GM21447 (cell line): ENCODE results near the gene HCAR2.
"Not testable (repeated sequence)": the region's sequence is repeated elsewhere in the genome, so short reads cannot be mapped to it uniquely, and the experiment has no call there.

Experiments used
- ATAC-seq: cut with Tn5 transposase; IDR thresholded peaks from one replicate; pipeline ENCODE4 v1.9.1; 2021; ENCODE audit not compliant: unreplicated experiment

HCAR2 gene

DNA sequence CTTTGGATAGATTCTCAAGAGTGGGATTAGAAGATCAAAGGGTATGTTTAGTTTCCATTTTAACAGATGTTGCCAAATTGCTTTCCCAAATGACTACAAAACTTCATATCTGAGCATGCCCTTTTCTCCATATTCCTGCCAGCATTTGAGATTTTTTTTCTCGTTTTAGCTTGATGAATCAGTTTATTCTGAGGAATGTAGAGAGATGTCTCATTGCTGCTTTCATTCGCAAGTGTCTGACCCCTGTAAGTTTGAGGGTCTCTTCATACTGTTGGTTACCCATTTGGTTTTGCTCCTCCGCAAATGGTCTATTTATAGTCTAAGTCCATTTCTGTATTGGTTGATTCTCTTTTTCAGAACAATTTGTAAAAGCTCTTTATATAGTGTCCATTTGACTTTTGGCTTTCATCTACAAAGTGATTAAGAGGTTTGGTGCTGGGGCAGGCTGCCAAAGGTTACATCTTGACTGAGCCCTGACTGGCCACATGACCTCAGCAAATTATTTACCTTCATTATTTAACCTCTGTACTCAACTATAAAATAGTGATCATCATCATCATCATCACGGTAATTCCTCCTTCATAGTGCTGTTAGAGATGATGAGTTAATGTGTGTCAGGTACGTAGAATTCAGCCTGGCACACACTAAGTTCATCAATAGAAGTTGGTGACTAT lies 33.6 kb downstream of the HCAR2 start:
- no peak for ATAC-seq

DNA sequence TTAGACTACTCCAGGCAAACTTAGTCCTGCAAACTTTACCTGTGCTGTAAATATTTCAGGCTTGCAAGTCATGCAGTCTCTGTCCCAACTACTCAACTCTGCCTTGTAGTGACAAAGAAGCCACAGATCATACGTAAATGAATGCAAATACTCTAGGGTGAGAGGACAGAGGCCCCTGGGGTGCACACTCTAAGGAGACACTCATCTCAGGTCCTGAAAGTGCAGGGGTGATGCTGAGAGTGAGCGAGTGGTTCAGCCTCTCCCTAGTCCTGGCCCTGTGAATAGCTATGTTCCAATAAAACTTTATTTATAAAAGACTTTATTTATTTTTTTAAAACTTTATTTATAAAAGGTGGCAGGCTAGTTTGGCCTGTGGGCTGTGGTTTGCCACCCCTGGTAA lies 34.9 kb downstream of the HCAR2 start:
- no peak for ATAC-seq

DNA sequence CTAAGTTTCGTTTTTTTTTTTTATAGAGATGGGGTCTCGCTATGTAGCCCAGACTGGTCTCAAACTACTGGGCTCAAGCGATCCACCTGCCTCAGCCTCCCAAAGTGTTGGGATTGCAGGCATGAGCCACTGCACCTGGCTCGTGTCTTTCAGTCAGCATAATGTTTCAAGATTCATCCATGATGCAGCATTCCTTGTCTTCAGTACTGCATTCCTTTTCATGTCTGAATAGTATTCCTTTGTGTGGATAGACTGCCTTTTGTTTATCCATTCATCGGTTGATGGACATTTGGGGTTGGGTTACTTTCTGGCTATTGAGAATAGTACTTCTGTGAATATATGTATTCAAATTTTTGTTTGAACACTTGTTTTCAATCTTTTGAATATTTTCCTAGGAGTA lies 37.4 kb downstream of the HCAR2 start:
- ATAC-seq = no peak

DNA sequence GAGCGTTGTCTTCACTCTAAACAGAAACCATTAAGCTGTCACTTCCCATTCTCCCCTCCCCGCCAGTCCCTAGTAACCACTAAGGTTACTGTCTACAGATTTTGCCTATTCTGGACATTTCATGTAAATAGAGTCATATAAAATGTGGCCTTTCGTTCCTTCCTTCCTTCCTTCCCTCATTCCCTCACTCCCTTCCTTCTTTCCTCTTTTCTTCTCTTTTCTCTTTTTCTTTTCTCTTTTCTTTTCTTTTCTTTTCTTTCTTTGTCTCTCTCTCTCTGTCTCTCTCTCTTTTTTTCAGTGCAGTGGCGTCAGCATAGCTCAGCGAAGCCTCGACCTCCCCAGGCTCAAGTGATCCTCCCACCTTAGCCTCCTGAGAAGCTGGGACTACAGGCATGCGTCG lies 37.8 kb downstream of the HCAR2 start:
- no peak for ATAC-seq

DNA sequence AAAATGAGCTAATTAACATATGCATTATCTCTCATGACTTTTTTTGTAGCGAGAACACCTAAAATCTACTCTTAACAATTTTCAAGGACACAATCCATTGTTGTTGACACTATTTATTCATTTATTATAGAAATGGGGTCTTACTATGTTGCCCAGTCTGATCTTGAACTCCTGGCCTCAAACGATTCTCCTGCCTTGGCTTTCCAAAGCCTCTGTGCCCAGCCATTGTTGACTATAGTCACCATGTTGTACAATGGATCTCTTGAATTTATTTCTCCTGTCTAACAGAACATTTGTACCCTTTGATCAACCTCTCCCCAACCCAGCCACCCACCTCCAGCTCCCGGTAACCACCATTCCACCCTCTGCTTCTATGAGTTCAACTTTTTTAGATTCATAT lies 41.2 kb downstream of the HCAR2 start:
- ATAC-seq = no peak

DNA sequence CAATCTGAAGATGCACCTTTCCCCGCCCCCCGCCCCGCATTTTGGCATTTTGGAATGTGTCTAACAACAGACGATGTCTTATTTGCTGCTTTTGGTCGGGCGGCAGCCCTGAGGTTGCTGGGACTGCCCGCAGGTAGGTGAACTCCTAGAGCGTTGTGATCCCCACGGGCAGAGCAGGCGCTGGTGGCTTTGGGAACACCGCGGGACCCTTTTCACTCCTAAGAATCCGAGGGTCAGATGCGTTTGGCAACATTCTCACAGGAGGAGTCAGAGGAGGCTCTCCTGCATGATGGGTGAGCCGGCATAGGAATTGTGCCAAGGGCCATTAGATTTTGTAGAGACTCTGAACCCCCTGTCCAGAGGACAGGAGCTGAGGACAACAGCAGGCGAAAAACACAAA lies 41.9 kb downstream of the HCAR2 start:
- ATAC-seq = no peak

DNA sequence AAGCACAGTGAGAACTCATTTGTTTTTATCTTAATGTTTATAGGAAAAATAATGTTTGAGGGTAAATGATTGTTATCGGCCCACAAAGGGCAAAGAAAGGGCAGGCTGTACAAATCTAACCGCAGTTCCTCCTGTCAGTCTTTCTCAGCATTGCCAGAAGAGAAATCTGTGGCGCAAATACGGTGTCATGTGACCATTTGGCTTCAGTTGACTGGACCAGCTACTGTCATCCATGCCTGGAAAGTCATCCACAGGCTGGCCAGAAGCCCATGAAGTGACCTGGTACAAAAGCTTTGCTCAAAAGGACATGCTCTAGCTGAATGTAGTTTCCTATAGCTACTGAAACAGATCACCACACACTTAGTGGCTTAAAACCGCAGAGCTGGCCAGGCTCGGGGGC lies 43.6 kb downstream of the HCAR2 start:
- ATAC-seq = no peak

DNA sequence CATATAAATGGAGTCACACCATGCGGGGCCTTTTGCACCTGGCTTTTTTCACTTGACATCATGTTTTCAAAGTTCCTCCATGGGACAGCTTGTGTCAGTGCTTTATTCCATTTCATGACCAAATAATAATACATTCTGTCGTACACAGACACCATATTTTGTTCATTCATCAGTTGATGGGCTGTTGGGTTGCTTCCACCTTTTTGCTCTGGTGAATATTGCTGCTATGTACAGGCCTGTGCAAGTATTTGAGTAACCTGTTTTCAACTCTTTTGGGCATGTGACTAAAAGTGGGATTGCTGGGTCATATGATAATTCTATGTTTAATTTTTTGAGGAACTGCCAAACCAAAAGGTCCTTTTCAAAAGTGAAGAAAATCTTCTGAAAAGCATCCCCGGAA lies 46.9 kb downstream of the HCAR2 start:
- no peak for ATAC-seq

DNA sequence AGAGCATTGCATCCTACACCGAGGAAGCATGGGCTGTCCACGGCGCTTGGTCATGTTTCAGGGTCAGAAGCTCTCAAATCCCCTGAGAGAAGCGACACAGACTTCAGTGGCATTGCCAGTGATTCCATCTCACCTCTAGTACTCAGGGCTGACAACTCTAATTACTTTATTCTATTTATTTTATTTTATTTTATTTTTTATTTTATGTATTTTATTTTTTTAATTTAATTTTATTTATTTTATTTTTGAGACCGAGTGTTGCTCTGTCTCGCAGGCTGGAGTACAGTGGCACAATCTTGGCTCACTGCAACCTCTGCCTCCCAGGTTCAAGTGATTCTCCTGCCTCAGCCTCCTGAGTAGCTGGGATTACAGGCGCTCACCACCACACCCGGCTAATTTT lies 49.9 kb downstream of the HCAR2 start:
- not testable (repeated sequence) for ATAC-seq

DNA sequence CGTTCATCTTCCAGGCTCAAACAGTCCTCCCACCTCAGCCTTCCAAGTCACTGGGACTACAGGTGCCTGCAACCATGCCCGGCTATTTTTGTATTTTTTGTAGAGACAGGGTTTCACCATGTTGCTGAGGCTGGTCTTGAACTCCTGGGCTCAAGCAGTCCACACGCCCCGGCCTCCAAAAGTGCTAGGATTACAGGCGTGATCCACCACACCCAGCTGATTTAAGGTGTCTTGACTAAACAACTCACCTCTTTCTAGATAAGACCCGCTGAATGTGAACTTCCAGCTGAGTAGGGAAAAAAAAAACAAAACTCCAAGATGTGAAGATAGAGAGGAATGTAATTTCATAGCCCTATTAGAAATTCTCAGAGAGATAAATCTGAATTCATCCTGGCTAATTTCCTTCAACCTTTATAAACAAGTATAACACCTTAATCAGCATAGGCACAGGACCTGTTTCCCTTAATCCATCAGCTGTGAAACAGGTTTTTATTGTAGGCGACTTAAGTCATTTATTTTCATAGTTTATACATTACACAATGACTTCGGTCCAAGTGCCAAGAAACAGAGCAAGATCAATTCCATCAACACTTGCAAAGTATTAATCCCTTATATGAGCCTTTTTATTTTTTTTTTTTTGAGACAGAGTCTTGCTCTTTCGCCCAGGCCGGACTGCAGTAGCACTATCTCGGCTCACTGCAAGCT lies 51.5 kb downstream of the HCAR2 start:
- ATAC-seq = no peak
